Myocyte (in vitro differentiated cells): ENCODE data around the gene PPFIBP2. TPM values are rescaled to one million over a fixed set of nuclear protein-coding genes. Genes with fewer than 3 reads are reported as not detected.

Experiments
- DNase-seq: peaks from one replicate; pipeline ENCODE4 v3.0.0-alpha.2; 2012; ENCODE audit warnings: low read depth
- total RNA-seq: library from RNA; depleted of rRNA; stranded (reverse); fragments of >200 nt; gene quantifications from 2 replicates; pipeline ENCODE4 v1.2.3, GENCODE V29; 2014

PPFIBP2 gene
- total RNA-seq, 1 donor from 2014 or later = 43.3 TPM

- no peak for DNase-seq
Observed at GRCh38 chr11:7524462-7525235, 10.8 kb downstream of the PPFIBP2 start.

GRCh38 chr11:7525424-7525823, 11.6 kb downstream of the PPFIBP2 start:
- DNase-seq = no peak

- DNase-seq = no peak
Observed at GRCh38 chr11:7527029-7527428, 13.2 kb downstream of the PPFIBP2 start.

GRCh38 chr11:7528514-7529049, 14.8 kb downstream of the PPFIBP2 start:
- no peak for DNase-seq

- no peak for DNase-seq
Observed at GRCh38 chr11:7530013-7530640, 16.3 kb downstream of the PPFIBP2 start.

- DNase-seq = no peak
Observed at GRCh38 chr11:7531011-7531410, 17.2 kb downstream of the PPFIBP2 start.

GRCh38 chr11:7532405-7533145, 18.8 kb downstream of the PPFIBP2 start:
- no peak for DNase-seq

GRCh38 chr11:7533199-7534041, 19.6 kb downstream of the PPFIBP2 start:
- no peak for DNase-seq

- no peak for DNase-seq
Observed at GRCh38 chr11:7534042-7534378, 20.2 kb downstream of the PPFIBP2 start.

- DNase-seq = no peak
Observed at GRCh38 chr11:7536100-7536499, 22.3 kb downstream of the PPFIBP2 start.

- DNase-seq = no peak
Observed at GRCh38 chr11:7537265-7537664, 23.5 kb downstream of the PPFIBP2 start.

GRCh38 chr11:7538031-7538430, 24.2 kb downstream of the PPFIBP2 start:
- no peak for DNase-seq

- no peak for DNase-seq
Observed at GRCh38 chr11:7538466-7539454, 25.0 kb downstream of the PPFIBP2 start.

GRCh38 chr11:7540830-7541555, 27.2 kb downstream of the PPFIBP2 start:
- no peak for DNase-seq

- peak; percentile 74 for DNase-seq
Observed at GRCh38 chr11:7543302-7543701, 29.5 kb downstream of the PPFIBP2 start.

- DNase-seq = no peak
Observed at GRCh38 chr11:7544021-7544420, 30.2 kb downstream of the PPFIBP2 start.

GRCh38 chr11:7545611-7546010, 31.8 kb downstream of the PPFIBP2 start:
- DNase-seq = no peak

GRCh38 chr11:7546324-7546791, 32.6 kb downstream of the PPFIBP2 start:
- DNase-seq = no peak

- no peak for DNase-seq
Observed at GRCh38 chr11:7547687-7548086, 33.9 kb downstream of the PPFIBP2 start.
